Adipose tissue (tissue), 3 donors: Measurements from ENCODE around the gene PPP1R17. TPM values are rescaled to one million over a fixed set of nuclear protein-coding genes. Genes with fewer than 3 reads are reported as not detected.

Source experiments
- polyA plus RNA-seq, 3 donors: library from polyadenylated mRNA; stranded (reverse); fragments of 200-250 nt; gene quantifications; one replicate each; pipeline ENCODE4 v1.2.3, GENCODE V29; 2013
- donor health status: healthy with polysubstance abuse.
- donor health status: Bipolar disorder and iron deficiency.
- donor health status: healthy.

Gene PPP1R17
- polyA plus RNA-seq, 3 donors, result not detected

Other genes starting within 250 kb of the PPP1R17 start
- gene ITPRID1, start 173.1 kb upstream of the PPP1R17 start, polyA plus RNA-seq, result not detected